Endothelial cell of umbilical vein (primary cell): Measurements from ENCODE around the gene ENTPD3. TPM values are rescaled to one million over a fixed set of nuclear protein-coding genes. Genes with fewer than 3 reads are reported as not detected.

Experiments used
- BruUV-seq: library from RNA; stranded (reverse); fragments of 400-500 nt; replicated peaks from 2 replicates; lab custom pipeline; 2021; lab: Mats Ljungman, UMichigan
- CTCF ChIA-PET: fragments of 300-600, 350-600 bp; sonication (Branson Sonifier 250); formaldehyde crosslinking; loops from one replicate; lab custom pipeline; 2021; ENCODE audit warnings: antibody characterized with exemption, inconsistent platforms; lab: Charles Lee
- POLR2A ChIA-PET: fragments of 300-600, 350-600 bp; sonication (Branson Sonifier 250); formaldehyde crosslinking; loops from one replicate; lab custom pipeline; 2021; ENCODE audit warnings: antibody characterized with exemption, inconsistent platforms; lab: Charles Lee
- DNase-seq: peaks from one replicate; pipeline ENCODE4 v3.0.0-alpha.2; 2011; ENCODE audit warnings: low read depth, low spot score
- FAIRE-seq: peaks from 2 replicates; lab custom pipeline; 2011; peaks lifted over from hg19 to GRCh38; lab: Jason Lieb, UNC
- H2AFZ ChIP-seq: 2 replicates; pipeline ENCODE4 v1.6.0; 2012; ENCODE audit warnings: low read depth, low read length, control low read depth, inconsistent platforms
- H3K27ac ChIP-seq: 2 replicates; pipeline ENCODE4 v1.5.1; 2011; ENCODE audit warnings: low read depth, mild to moderate bottlenecking, control low read depth, low read length, moderate library complexity; ENCODE audit not compliant: insufficient read depth
- H3K27me3 ChIP-seq, 2 experiments: 2 replicates each; pipeline versions ENCODE4 v1.6.0 to v1.6.1; 2011; ENCODE audit warnings: low read length in 2 of 2, mixed read lengths in 1 of 2; ENCODE audit not compliant: control insufficient read depth in 2 of 2, insufficient read depth in 2 of 2
- H3K36me3 ChIP-seq, 2 experiments: 2 replicates in 1 of 2; 3 replicates in 1 of 2; pipeline ENCODE4 v1.5.1; 2011; ENCODE audit warnings: low read length in 2 of 2, mild to moderate bottlenecking in 1 of 2, moderate library complexity in 1 of 2; ENCODE audit not compliant: control insufficient read depth in 2 of 2, insufficient read depth in 2 of 2; ENCODE audit errors: extremely low read depth in 1 of 2
- H3K4me1 ChIP-seq: 3 replicates; pipeline ENCODE4 v1.5.1; 2011; ENCODE audit warnings: mild to moderate bottlenecking, low read length; ENCODE audit not compliant: control insufficient read depth, insufficient read depth; ENCODE audit errors: extremely low read depth
- H3K4me2 ChIP-seq: 2 replicates; pipeline ENCODE4 v1.6.1; 2011; ENCODE audit warnings: low read length, control low read depth, mixed read lengths; ENCODE audit not compliant: insufficient read depth
- H3K4me3 ChIP-seq, 3 experiments: fragments of 200-600 bp in 1 of 3; sonication (generic), shearing (Covaris generic) in 1 of 3; replicated peaks in 1 of 3; 2 replicates each; pipeline ENCODE4 v1.5.1; 2011 to 2016; ENCODE audit warnings: control low read depth in 3 of 3, low read length in 3 of 3, mild to moderate bottlenecking in 2 of 3, inconsistent platforms in 1 of 3, low read depth in 1 of 3, moderate library complexity in 1 of 3; ENCODE audit not compliant: insufficient read depth in 1 of 3
- H3K79me2 ChIP-seq: 2 replicates; pipeline ENCODE4 v1.6.0; 2012; ENCODE audit warnings: low read length, inconsistent platforms; ENCODE audit not compliant: control insufficient read depth, insufficient read depth
- H3K9ac ChIP-seq: replicated peaks from 2 replicates; pipeline ENCODE3; 2011; ENCODE audit warnings: low read length, control low read depth; ENCODE audit not compliant: insufficient read depth; ENCODE audit errors: extremely low read depth
- H3K9me1 ChIP-seq: replicated peaks from 3 replicates; pipeline ENCODE4 v1.6.0; 2011; ENCODE audit warnings: mild to moderate bottlenecking, low read length; ENCODE audit not compliant: control insufficient read depth, insufficient read depth; ENCODE audit errors: extremely low read depth
- H3K9me3 ChIP-seq: replicated peaks from 2 replicates; pipeline ENCODE4 v1.5.1; 2012; ENCODE audit warnings: low read length, inconsistent platforms; ENCODE audit not compliant: control insufficient read depth, insufficient read depth
- H4K20me1 ChIP-seq: replicated peaks from 2 replicates; pipeline ENCODE3; 2011; ENCODE audit warnings: mild to moderate bottlenecking, low read length; ENCODE audit not compliant: control insufficient read depth, insufficient read depth; ENCODE audit errors: extremely low read depth
- CTCF ChIP-seq, 2 donors: IDR thresholded peaks; 1 replicate in 1 of 2; 2 replicates in 1 of 2; pipeline ENCODE4 v1.5.1; 2011; ENCODE audit warnings: low read length in 2 of 2, mild to moderate bottlenecking in 2 of 2, moderate library complexity in 2 of 2, control low read depth in 1 of 2, inconsistent platforms in 1 of 2, low read depth in 1 of 2; ENCODE audit not compliant: insufficient read depth in 1 of 2; ENCODE audit errors: extremely low read depth in 1 of 2
- EZH2 ChIP-seq: IDR thresholded peaks from 2 replicates; pipeline ENCODE4 v1.6.1; 2012; ENCODE audit warnings: borderline replicate concordance, low read depth, mild to moderate bottlenecking, moderate library complexity, low read length, inconsistent platforms; ENCODE audit not compliant: severe bottlenecking
- FOS ChIP-seq: IDR thresholded peaks from 2 replicates; pipeline ENCODE4 v1.6.1; 2011; ENCODE audit warnings: mild to moderate bottlenecking, low read length, moderate library complexity, borderline replicate concordance; ENCODE audit not compliant: insufficient read depth
- GATA2 ChIP-seq: IDR thresholded peaks from 2 replicates; pipeline ENCODE4 v1.7.0; 2011; ENCODE audit warnings: low read depth, mild to moderate bottlenecking, moderate library complexity, mixed read lengths, low read length; ENCODE audit not compliant: insufficient read length, insufficient read depth
- JUN ChIP-seq: IDR thresholded peaks from 2 replicates; pipeline ENCODE4 v1.6.1; 2011; ENCODE audit warnings: borderline replicate concordance, low read depth; ENCODE audit not compliant: insufficient read length, insufficient read depth
- MYC ChIP-seq: IDR thresholded peaks from one replicate; pipeline ENCODE4 v1.6.1; 2011; ENCODE audit warnings: mild to moderate bottlenecking, low read depth, low read length
- POLR2A ChIP-seq: IDR thresholded peaks from 2 replicates; pipeline ENCODE4 v1.6.1; 2012; ENCODE audit warnings: low read depth, mild to moderate bottlenecking, control low read depth, low read length
- POLR2AphosphoS5 ChIP-seq: IDR thresholded peaks from 2 replicates; pipeline ENCODE4 v1.6.1; 2012; ENCODE audit warnings: low read depth, mild to moderate bottlenecking, control low read depth, low read length, moderate library complexity; ENCODE audit not compliant: insufficient read depth
- dilution Hi-C: fragments of 300-500 bp; cut with MboI; formaldehyde crosslinking; loops from one replicate; pipeline ENCODE4 v1.15.0; 2019; ENCODE audit warnings: low sequenced_read_pairs; ENCODE audit not compliant: extremely low pct_ligation_motif_present
- intact Hi-C: fragments of 100-400 bp; cut with micrococcal nuclease; formaldehyde crosslinking; loops from one replicate; pipeline ENCODE4 v1.10.0; 2022
- polyA plus RNA-seq, 4 experiments: library from polyadenylated mRNA; depleted of rRNA in 3 of 4; stranded (reverse) in 3 of 4; unstranded in 1 of 4; fragments of >200 nt; gene quantifications; 2 replicates each; pipeline versions ENCODE4 v1.2.1 to v1.2.3, GENCODE V29; 2011 to 2012; ENCODE audit warnings: missing spikeins in 1 of 4
- total RNA-seq: library from RNA; stranded (reverse); gene quantifications from 2 replicates; pipeline ENCODE4 v1.2.3, GENCODE V29; 2021
- TF ChIP-seq, protein P1 (sequence below): IDR thresholded peaks from 2 replicates; pipeline ENCODE4 v1.6.1; 2011; ENCODE audit not compliant: insufficient read depth, insufficient read length

Gene ENTPD3
- total and polyA plus RNA-seq, 2 donors (not counting 3 experiments of a cell fraction or from before 2014, with no cell fraction given): not detected

DNA sequence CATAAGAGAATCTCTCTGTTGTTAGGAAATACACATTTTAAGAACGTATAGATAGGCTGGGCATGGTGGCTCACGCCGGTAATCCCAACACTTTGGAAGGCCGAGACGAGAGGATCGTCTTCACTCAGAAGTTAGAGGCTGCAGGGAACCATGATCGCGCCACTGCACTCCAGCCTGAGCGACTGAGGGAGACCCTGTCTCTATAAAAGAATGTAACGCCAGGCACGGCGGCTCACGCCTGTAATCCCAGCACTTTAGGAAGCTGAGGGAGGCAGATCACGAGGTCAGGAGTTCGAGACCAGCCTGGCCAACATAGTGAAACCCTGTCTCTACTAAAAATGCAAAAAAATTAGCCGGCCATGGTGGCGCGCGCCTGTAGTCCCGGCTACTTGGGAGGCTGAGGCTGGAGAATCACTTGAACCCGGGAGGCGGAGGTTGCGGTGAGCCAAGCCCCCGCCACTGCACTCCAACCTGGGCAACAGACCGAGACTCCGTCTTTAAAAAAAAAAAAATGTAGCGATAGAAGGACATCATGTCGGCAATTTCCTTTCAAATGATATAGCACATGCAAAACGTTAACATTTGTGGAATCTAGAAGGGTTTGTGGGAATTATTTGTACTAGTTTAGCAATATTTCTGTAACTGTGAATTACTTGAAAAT lies 69.4 kb downstream of the ENTPD3 start:
- peaks cover 3 to 9% of the 10 kb centered on the region in 2 experiments for H3K36me3 ChIP-seq
- ChIA-PET CTCF (interaction anchor here (1.0 to 1.2 kb wide), 2 partner anchors 48 to 49 kb away, joined by 4 to 7 read pairs; partner anchors contain the start of gene ZNF620), POLR2A (interaction anchor here (0.5 to 1.9 kb wide), 5 partner anchors 21 to 1041 kb away, joined by 3 to 19 read pairs (median 8); partner anchors contain the start of genes ZNF619, ZNF620 and ZNF621)
- BruUV-seq: TSS peak; percentile 84
- H3K27ac ChIP-seq: peak overlapping the region; percentile 78
- TF ChIP-seq POLR2A (no peak), CTCF (IDR thresholded peaks at IDR 0.05; ENCODE audit: extremely low read depth in 1 of 2, insufficient read depth in 1 of 2, low read depth in 1 of 2, low read length in 2 of 2) (no peak), GATA2 (no peak), FOS (no peak), MYC (no peak), POLR2AphosphoS5 (no peak), EZH2 (no peak), JUN (no peak)
- TF ChIP-seq, protein P1, sequence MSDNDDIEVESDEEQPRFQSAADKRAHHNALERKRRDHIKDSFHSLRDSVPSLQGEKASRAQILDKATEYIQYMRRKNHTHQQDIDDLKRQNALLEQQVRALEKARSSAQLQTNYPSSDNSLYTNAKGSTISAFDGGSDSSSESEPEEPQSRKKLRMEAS: no peak
- DNase-seq (no peak), FAIRE-seq (no peak)
- H2AFZ ChIP-seq: peak overlapping the region; percentile 69
- no peaks in the 10 kb centered on the region for H3K27me3 ChIP-seq
- H3K4me1 ChIP-seq: peaks cover 15% of the 10 kb centered on the region
- peaks cover 4% of the 10 kb centered on the region for H4K20me1 ChIP-seq
- peaks cover 28% of the 10 kb centered on the region for H3K79me2 ChIP-seq
- dilution Hi-C loops (no loop called here), intact Hi-C loops (loop anchor here (2.0 to 10.0 kb wide), 2 partner anchors 1072 to 1506 kb away; partner anchors contain the start of genes SLC25A38 and ULK4)
- no peaks in the 10 kb centered on the region for H3K9me3 ChIP-seq
- peak overlapping the region; percentile 94 for H3K9ac ChIP-seq
- no peaks in the 10 kb centered on the region for H3K9me1 ChIP-seq
- H3K4me2 ChIP-seq: peak overlapping the region; percentile 81
- H3K4me3 ChIP-seq: peak overlapping the region; percentile 64 to 92 (median 77)
